Activated CD8-positive, alpha-beta T cell treated with anti-CD3 and anti-CD28 coated beads for 36 hours (primary cell): ENCODE results near the gene ANKLE2. TPM values are rescaled to one million over a fixed set of nuclear protein-coding genes. Genes with fewer than 3 reads are reported as not detected.

Source experiments
- ATAC-seq: fragments of 200-7000 bp; cut with Tn5 transposase; one replicate; pipeline ENCODE4 v1.10.0; 2021; ENCODE audit warnings: mild to moderate bottlenecking, moderate library complexity
- CTCF ChIA-PET: fragments of 350-600 bp; sonication (Branson Sonifier 250); formaldehyde crosslinking; loops from one replicate; lab custom pipeline; 2021; ENCODE audit warnings: antibody characterized with exemption; lab: Charles Lee
- POLR2A ChIA-PET: fragments of 350-600 bp; sonication (Branson Sonifier 250); formaldehyde crosslinking; loops from one replicate; lab custom pipeline; 2021; ENCODE audit warnings: antibody characterized with exemption; lab: Charles Lee
- DNase-seq: peaks from one replicate; pipeline ENCODE4 v3.0.0-alpha.2; 2020
- H3K27ac Mint-ChIP-seq: one replicate; pipeline ENCODE4 v1.8.0; 2021; ENCODE audit warnings: mild to moderate bottlenecking, mixed read lengths
- H3K27me3 Mint-ChIP-seq: one replicate; pipeline ENCODE4 v1.8.0; 2021; ENCODE audit warnings: mixed read lengths
- H3K36me3 Mint-ChIP-seq: one replicate; pipeline ENCODE4 v1.8.0; 2021; ENCODE audit warnings: low read depth, mixed read lengths
- H3K4me1 Mint-ChIP-seq: one replicate; pipeline ENCODE4 v1.8.0; 2021; ENCODE audit warnings: low read depth, mixed read lengths
- H3K4me3 Mint-ChIP-seq: one replicate; pipeline ENCODE4 v1.8.0; 2021; ENCODE audit warnings: mild to moderate bottlenecking, moderate library complexity, mixed read lengths
- H3K9me3 Mint-ChIP-seq: one replicate; pipeline ENCODE4 v1.8.0; 2021; ENCODE audit warnings: mixed read lengths
- CTCF ChIP-seq: fragments of 200-600 bp; IDR thresholded peaks from one replicate; pipeline ENCODE4 v1.8.0; 2022; ENCODE audit warnings: antibody characterized with exemption, mild to moderate bottlenecking
- intact Hi-C: fragments of 100-400 bp; cut with micrococcal nuclease; formaldehyde crosslinking; loops from one replicate; pipeline ENCODE4 v1.10.0; 2022
- total RNA-seq, 2 experiments: library from RNA; stranded (reverse); gene quantifications; one replicate each; pipeline ENCODE4 v1.2.3, GENCODE V29; 2021

Gene ANKLE2
- total RNA-seq, 2 experiments from 2014 or later = 103 to 108 TPM

GRCh38 chr12:132736378-132736777, 25.3 kb downstream of the ANKLE2 start:
- Mint-ChIP-seq H3K4me1 (no peaks in the 10 kb centered on the region), H3K4me3 (no peak overlapping the region), H3K27me3 (no peaks in the 10 kb centered on the region), H3K9me3 (no peaks in the 10 kb centered on the region), H3K36me3 (peaks cover 85% of the 10 kb centered on the region), H3K27ac (no peak overlapping the region)
- DNase-seq = no peak
- intact Hi-C loops = no loop called here
- CTCF ChIA-PET = no interaction called here
- no peak for TF ChIP-seq CTCF
- ATAC-seq = no peak
- POLR2A ChIA-PET = interaction anchor here (1.2 kb wide), 1 partner anchor 13 kb away, joined by 4 read pairs; no protein-coding TSS in a partner anchor

- no peak for ATAC-seq
- no peak for TF ChIP-seq CTCF
- Mint-ChIP-seq H3K27me3 (no peaks in the 10 kb centered on the region), H3K4me3 (no peak overlapping the region), H3K4me1 (no peaks in the 10 kb centered on the region), H3K9me3 (no peaks in the 10 kb centered on the region), H3K27ac (no peak overlapping the region), H3K36me3 (peaks cover 81% of the 10 kb centered on the region)
- intact Hi-C loops = no loop called here
- CTCF ChIA-PET = no interaction called here
- no peak for DNase-seq
- POLR2A ChIA-PET = interaction anchor here (1.2 kb wide), 1 partner anchor 12 kb away, joined by 4 read pairs; no protein-coding TSS in a partner anchor
Measured at GRCh38 chr12:132735496-132735895, 26.1 kb downstream of the ANKLE2 start.

- DNase-seq = no peak
- ChIA-PET POLR2A (no interaction called here), CTCF (no interaction called here)
- TF ChIP-seq CTCF = no peak
- Mint-ChIP-seq H3K4me3 (no peak overlapping the region), H3K27me3 (no peaks in the 10 kb centered on the region), H3K9me3 (no peaks in the 10 kb centered on the region), H3K4me1 (no peaks in the 10 kb centered on the region), H3K27ac (no peak overlapping the region), H3K36me3 (peaks cover 78% of the 10 kb centered on the region)
- ATAC-seq = no peak
- intact Hi-C loops = no loop called here
Measured at GRCh38 chr12:132734206-132734605, 27.4 kb downstream of the ANKLE2 start.

- Mint-ChIP-seq H3K4me3 (no peak overlapping the region), H3K27me3 (no peaks in the 10 kb centered on the region), H3K36me3 (peaks cover 84% of the 10 kb centered on the region), H3K9me3 (no peaks in the 10 kb centered on the region), H3K4me1 (no peaks in the 10 kb centered on the region), H3K27ac (no peak overlapping the region)
- TF ChIP-seq CTCF = no peak
- ChIA-PET CTCF (interaction anchor here (0.6 kb wide), 1 partner anchor 14 kb away, joined by 3 read pairs; no protein-coding TSS in a partner anchor), POLR2A (interaction anchor here (0.8 to 0.9 kb wide), 3 partner anchors 10 to 76 kb away, joined by 3 to 6 read pairs (median 4); partner anchors contain the start of gene PGAM5)
- ATAC-seq (no peak), DNase-seq (no peak)
- intact Hi-C loops = no loop called here
Measured at GRCh38 chr12:132731574-132731973, 30.1 kb downstream of the ANKLE2 start.

GRCh38 chr12:132730353-132730752, 31.3 kb downstream of the ANKLE2 start:
- no peak for TF ChIP-seq CTCF
- ChIA-PET POLR2A (interaction anchor here (1.5 kb wide), 1 partner anchor 21 kb away, joined by 5 read pairs; no protein-coding TSS in a partner anchor), CTCF (no interaction called here)
- Mint-ChIP-seq H3K36me3 (peaks cover 83% of the 10 kb centered on the region), H3K27ac (no peak overlapping the region), H3K27me3 (no peaks in the 10 kb centered on the region), H3K4me1 (no peaks in the 10 kb centered on the region), H3K4me3 (no peak overlapping the region), H3K9me3 (no peaks in the 10 kb centered on the region)
- intact Hi-C loops = no loop called here
- DNase-seq = no peak
- no peak for ATAC-seq
